ENCODE results near the gene PRKCH. TPM values are rescaled to one million over a fixed set of nuclear protein-coding genes. Genes with fewer than 3 reads are reported as not detected.
A peak's percentile ranks its signal among the peaks of the same experiment; 100 is the strongest.

PRKCH gene
- 1.3 TPM for polyA plus RNA-seq (2013, experiment 1 of 2; ENCODE audit: insufficient read length)
- polyA plus RNA-seq (2013, experiment 2 of 2; ENCODE audit: insufficient read length) = 1.9 TPM

GRCh38 chr14:61321385-61322010, at the start of gene PRKCH:
PRKCH (plus strand) TSS chr14:61321579; CDS start chr14:61322102, 523 bp downstream.
- peak; percentile 37 for DNase-seq

- no peak for DNase-seq
Observed at GRCh38 chr14:61277232-61277631, 44.1 kb upstream of the PRKCH start.

GRCh38 chr14:61277784-61278183, 43.6 kb upstream of the PRKCH start:
- no peak for DNase-seq

GRCh38 chr14:61279082-61279481, 42.3 kb upstream of the PRKCH start:
- no peak for DNase-seq

GRCh38 chr14:61280092-61280525, 41.3 kb upstream of the PRKCH start:
- DNase-seq = no peak

- peak; percentile 59 for DNase-seq
Observed at GRCh38 chr14:61280526-61281185, 40.7 kb upstream of the PRKCH start.

- no peak for DNase-seq
Observed at GRCh38 chr14:61281186-61281947, 40.0 kb upstream of the PRKCH start, which contains the start of gene TMEM30B. TMEM30B (minus strand) TSS chr14:61281338; CDS start chr14:61281147, 191 bp downstream.

GRCh38 chr14:61281948-61282275, 39.5 kb upstream of the PRKCH start:
- DNase-seq = peak; percentile 58

GRCh38 chr14:61282746-61283145, 38.6 kb upstream of the PRKCH start:
- DNase-seq = no peak

GRCh38 chr14:61284001-61284400, 37.4 kb upstream of the PRKCH start:
- DNase-seq = no peak

- DNase-seq = no peak
Observed at GRCh38 chr14:61285364-61285763, 36.0 kb upstream of the PRKCH start.

GRCh38 chr14:61287196-61287595, 34.2 kb upstream of the PRKCH start:
- no peak for DNase-seq

GRCh38 chr14:61288228-61288627, 33.2 kb upstream of the PRKCH start:
- DNase-seq = no peak

- no peak for DNase-seq
Observed at GRCh38 chr14:61288720-61289119, 32.7 kb upstream of the PRKCH start.

- no peak for DNase-seq
Observed at GRCh38 chr14:61290701-61291100, 30.7 kb upstream of the PRKCH start.

- no peak for DNase-seq
Observed at GRCh38 chr14:61296151-61296550, 25.2 kb upstream of the PRKCH start.

- peak; percentile 51 for DNase-seq
Observed at GRCh38 chr14:61296719-61297502, 24.5 kb upstream of the PRKCH start.

GRCh38 chr14:61297581-61297980, 23.8 kb upstream of the PRKCH start:
- DNase-seq = no peak

- DNase-seq = no peak
Observed at GRCh38 chr14:61298824-61299223, 22.6 kb upstream of the PRKCH start.

- DNase-seq = no peak
Observed at GRCh38 chr14:61300209-61300608, 21.2 kb upstream of the PRKCH start.

- DNase-seq = no peak
Observed at GRCh38 chr14:61300754-61301153, 20.6 kb upstream of the PRKCH start.

GRCh38 chr14:61304688-61305087, 16.7 kb upstream of the PRKCH start:
- no peak for DNase-seq

- DNase-seq = no peak
Observed at GRCh38 chr14:61308198-61308597, 13.2 kb upstream of the PRKCH start.
